Left forelimb (tissue), 1 donor: ENCODE results near the gene APBA3.
"Not testable (repeated sequence)": the region's sequence is repeated elsewhere in the genome, so short reads cannot be mapped to it uniquely, and the experiment has no call there.

Source experiments
- DNase-seq: peaks from one replicate; pipeline ENCODE4 v3.0.0-alpha.2; 2018; ENCODE audit warnings: low spot score

The APBA3 gene

DNA sequence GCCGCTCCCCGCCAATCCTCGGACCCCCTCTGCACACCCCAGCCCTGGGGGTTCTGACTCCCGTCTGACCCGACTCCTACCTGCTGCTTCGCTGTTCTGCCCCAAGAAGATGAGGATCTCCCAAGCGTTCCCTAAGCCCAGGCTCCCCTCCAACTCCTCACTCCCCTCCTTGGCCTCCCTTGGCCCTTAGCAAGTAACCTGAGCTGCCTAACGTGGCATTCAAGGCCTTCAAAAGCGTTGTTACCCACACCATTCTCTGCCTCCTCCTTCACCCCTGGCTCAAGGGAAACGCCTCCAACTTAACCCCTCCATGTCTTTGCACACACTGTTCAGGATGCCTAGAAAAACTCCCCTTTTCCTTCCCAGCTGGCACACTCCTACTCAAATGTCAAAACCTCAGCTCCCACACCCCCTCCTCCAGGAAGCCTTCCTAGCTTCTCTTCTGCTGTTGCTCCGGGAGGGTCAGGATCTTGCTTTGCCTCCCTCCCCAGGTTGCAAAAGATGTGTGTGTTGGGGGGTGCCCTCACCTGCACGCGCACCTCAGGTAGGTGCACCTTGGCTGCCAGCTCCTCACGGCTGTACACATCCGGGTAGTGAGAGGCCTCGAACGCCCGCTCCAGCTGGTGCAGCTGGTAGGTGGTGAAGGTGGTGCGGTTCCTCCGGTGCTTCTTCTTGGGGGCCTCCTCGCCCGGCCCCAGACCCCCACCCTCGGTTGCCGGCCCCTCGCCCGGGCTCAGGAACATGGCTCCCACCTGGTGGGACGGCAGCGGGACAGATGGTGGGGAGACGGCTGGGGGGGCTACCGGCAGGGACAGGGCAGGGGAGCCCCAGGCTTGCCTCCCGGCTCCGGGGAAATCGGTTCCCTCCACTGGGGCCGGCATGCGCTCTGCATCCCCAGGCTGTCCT is 9.8 kb upstream of the APBA3 start:
- no peak for DNase-seq

DNA sequence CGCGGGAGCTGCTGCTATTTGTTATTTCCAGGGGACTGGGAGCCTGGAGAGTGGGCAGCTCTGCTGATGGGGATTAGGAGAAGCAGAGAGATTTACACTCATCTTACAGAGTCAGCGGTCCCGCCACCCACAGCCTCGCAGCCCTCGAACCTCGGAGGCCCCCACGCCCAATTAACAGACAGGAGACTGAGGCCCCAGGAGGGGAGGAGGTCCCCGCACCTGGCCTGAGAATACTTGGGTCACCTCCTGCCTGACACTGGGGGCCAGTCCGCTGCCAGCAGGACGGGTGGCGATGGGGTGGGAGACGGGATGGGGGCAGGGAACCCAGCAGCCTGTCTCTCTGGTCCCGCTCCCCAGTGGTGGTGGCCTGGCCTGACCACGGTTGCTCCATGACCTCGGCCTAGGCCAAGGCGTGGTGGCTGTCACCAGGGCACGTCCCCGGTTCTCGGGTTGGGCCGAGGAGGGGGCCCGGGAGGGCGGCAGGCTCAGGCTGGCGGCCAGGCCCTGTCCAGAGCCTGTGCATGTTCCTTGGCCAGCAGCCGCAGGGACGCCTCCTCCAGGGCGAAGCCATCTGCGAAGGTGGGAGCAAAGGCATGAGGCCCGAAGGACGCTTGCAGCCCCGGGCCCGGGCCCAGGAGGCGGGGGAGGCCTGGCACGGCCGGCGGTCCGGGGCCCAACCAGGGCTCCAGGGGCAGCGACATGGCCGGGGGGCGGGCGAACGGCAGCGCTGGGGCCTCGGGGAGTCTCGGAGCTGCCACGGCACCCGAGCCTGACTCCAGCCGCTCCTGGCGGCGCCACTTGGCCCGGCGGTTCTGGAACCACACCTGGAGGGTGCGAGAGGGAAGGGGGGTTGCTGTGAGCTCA is 8.9 kb upstream of the APBA3 start:
- DNase-seq: no peak

DNA sequence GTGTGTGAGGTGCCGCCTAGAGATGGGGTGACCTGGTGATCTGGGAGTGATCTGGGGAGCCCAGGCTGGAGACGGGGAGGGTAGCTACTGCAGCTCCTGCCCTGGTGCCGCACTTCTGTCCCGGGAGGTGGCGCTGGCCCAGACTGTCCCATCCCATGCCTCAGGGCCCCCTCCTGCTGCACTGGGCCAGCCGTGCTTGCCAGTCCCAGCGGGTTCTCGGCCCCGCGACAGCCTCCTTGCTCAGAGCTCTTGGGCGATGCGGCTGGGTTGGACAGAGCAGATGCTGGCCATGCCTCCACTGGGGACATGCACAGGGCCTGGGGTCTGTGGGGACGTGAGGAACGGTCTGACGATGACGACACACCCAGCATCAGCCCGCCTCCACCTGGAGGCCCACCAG is 8.0 kb upstream of the APBA3 start:
- no peak for DNase-seq

DNA sequence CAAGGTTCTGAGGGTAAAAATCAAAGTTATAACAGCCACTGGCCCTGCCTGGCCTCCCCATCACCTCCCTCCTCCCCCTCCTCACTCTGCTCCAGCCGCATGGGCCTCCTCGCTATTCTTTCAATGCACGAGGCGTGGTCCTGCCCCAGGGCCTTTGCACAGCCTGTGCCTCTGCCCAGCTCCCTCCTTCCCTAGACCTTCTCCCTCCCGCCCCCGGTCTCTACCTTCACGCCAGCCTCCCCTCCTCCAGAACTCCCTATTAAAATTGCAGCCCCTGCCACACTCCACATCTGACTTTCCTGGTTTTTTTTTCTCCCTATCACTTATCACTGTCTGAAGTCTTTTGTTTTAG is 7.2 kb upstream of the APBA3 start:
- no peak for DNase-seq

DNA sequence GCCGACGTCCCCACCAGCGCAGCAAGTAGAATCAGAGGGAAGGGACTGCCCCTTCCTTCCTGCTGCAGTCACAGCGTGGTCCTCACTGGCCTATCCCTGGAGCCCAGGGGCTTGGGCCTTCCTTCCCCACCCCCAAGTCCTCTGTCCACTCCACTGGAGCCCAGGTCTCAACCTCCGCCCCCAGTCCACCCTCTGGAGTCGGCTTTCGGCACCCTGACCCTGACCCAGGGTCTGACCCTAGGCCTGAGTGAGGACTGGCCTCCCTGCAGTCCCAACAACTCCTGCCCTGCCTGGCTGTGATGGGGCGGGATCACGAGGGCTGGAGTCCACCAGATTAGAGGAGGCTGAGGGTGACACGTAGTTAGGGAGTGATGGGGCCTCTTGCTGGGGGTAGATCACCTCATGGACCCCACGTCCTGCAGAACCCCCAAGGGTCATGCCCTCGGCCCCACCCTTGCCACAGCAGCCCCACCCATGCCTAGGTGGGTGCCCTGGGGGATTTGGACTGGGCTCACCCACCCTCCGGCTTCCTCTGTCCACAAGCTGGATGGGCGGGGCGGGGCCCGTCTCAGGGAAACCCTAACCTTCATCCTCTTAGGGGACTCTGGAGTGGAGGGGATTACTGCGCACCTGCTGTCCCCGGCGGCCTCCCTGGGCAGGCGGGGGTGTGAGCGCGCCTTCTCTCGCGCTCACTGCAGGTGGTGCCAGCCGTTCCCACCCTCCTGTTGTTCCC is 6.7 kb upstream of the APBA3 start:
- DNase-seq: no peak

DNA sequence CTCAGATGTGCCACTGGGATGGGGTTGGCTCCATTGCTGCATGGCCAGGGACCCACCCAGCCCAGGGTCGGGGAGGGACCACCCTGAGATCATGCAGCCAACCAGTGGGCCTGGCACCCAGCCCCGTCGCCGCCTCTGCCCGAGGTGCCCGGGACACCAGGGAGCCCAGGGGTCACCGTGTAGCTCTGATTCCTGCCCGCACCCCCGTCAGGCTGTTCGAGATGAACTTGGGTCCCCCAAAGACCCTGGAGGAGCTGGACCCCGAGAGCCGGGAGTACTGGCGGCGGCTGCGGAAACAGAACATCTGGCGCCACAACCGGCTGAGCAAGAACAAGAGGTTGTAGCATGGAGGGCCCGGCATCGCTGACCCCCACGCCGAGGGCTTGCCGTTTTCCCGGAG is 5.6 kb upstream of the APBA3 start:
- DNase-seq: no peak

DNA sequence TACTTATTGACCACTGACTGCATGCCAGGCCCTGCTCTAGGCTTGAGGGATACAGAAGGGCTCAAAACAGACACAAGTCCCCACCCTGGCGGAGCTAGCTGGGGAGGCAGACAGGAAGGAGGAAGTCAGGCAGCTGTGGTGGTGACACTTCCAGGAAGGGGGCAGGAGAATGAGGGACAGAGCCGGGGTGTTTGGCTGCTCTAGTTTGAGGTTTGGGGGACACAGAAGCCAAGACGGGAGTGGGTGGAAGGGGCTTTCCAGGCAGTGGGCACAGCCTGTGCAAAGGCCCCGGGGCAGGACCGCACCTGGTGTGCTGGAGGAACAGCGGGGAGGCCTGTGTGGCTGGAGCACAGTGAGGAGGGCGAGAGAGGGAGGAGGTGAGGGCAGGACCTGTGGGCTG is 5.0 kb upstream of the APBA3 start:
- no peak for DNase-seq

DNA sequence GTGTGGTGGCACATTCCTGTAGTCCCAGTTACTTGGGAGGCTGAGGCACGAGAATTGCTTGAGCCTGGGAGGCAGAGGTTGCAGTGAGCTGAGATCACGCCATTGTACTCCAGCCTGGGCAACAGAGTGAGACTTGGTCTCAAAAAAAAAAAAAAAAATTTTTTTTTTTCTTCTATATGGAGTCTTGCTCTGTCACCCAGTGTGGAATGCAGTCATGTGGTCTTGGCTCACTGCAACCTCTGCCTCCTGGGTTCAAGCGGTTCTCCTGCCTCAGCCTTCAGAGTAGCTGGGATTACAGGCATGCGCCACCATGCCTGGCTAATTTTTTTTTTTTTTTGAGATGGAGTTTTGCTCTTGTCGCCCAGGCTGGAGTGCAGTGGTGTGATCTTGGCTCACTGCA is 4.3 kb upstream of the APBA3 start:
- DNase-seq: not testable (repeated sequence)

DNA sequence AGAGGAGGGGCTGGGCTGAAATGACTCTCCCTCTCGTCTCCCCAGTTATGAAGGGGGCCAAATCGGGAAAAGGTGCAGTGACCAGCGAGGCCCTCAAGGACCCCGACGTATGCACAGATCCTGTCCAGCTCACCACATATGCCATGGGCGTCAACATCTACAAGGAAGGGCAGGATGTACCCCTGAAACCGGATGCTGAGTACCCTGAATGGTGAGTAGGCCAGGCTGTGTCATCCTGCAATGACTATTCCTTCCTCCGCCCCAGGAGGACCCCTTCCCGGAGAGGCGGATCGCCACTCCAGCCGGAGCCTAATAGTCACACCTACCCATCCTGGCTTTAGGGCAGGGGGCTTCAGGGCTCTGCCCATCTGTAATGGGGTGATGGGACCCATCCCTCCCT is 3.6 kb upstream of the APBA3 start:
- no peak for DNase-seq

DNA sequence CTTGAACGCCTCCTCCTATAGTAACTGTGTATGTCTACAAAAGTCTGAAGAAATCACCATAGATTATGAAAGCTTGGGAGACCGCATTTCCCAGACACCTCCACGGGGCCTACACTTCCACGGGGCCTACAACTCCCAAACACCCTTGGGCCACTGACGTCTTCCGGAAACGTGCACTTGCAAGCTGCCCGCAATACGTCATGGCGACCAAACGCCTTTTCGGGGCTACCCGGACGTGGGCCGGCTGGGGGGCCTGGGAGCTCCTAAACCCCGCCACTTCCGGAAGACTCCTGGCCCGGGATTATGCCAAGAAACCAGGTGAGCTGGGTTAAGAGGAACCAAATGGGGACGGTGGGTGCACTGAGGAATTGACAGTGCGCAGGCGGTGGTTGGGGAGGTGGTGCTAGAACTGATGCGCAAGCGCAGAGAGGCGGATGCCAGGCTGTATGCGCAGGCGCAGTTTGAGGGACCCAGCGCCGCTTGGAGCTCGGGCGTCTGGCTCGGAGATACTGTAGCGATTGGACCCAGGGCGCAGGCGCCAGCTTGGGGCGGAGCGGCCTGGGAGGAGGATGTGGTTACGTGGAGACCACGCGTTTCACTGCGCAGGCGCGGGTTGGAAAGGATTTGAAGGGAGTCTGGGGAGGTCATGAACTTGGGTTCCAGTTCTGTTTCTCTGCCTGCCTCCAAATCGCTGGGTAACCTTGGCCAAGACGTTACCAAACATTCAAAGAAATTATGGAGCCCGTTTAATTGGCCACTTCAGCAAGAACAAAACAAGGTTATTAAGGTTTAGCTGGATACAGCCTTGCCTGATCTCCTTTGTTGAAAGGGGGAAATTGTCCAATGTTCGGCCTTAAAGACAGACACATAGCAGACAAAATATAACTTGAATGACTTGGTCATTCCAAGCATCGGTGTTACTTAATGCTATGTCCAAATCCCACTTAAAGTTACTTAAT is 1.3 kb upstream of the APBA3 start, which contains the start of gene MRPL54:
TSS of gene MRPL54 (plus strand) at position 182 of the 959 bp plus-strand sequence. CDS start at position 201, 19 bp downstream.
- DNase-seq: peak; percentile 99

DNA sequence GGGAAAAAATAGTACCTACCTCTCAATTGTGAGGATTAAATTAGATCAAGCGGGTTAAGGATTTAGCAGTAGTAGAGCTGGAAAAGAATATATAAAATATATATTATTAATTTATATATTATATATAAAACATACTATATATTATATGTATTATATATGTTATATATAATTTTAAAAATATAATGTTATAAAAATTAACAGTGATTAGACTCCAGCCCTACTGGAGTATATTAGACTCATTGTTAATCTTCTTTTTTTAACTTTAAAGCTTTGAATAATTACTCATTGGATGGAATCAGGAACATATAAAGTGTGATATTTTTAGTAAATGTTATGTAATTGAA is 610 bp upstream of the APBA3 start:
- no peak for DNase-seq

DNA sequence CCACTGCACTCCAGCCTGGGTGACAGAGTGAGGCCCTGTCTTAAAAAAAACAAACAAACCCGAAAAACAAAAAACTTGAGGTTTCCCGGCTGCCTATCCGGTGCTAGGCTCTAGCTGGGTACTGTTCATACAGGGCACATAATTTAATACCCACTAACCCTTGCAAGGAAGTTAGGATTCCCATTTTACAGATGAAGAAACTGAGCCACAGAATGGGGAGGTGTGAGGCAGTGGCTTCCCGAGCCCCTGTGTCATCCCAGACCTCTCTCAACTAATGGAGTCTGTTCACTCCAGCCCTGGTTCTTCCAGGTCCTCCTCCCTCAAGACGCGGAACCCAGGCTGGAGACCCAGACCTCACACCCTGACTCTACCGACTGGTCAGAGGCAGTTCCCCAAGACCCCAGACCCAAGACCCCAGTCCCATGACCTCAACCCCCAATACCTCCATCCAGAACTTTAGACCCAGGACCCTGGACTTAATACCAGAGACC is 576 bp downstream of the APBA3 start:
- no peak for DNase-seq

DNA sequence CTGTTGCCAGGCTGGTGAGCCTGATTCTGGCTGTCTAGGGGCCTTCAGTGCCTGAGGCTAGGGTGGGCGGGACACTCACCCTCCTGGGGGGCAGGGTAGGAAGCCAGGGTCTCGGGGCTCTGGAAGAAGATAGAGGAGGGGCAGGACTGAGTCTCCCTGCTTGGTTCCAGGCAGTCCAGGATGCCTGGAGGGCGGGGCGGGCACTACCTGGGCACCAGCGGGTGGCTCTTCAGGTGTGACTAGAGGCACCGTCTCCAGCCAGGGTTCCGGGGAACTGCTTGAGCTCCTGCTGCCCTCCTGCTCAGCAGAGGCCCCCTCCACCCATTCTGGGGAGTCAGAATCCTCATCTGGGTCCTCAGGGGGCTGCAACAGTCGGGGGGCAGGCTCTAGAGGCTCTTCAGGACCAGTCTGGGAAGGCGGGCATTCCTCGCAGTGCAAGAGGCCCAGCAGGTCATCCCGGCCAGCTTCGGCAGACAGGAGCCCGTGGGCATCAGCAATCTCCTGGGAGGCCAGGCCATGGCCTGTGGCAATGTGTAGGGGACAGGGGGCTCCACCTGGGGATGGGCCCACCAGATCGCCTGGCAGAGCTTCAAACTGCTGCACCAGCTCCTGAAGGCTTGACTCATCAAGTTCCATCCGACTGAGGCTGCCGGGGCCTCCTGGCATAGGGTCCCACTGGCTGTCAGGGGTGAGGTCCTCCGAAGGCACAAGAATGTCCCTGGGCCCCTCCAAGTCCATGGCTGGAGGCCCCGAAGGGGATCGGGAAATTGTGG is 1.8 kb downstream of the APBA3 start:
- DNase-seq: no peak

DNA sequence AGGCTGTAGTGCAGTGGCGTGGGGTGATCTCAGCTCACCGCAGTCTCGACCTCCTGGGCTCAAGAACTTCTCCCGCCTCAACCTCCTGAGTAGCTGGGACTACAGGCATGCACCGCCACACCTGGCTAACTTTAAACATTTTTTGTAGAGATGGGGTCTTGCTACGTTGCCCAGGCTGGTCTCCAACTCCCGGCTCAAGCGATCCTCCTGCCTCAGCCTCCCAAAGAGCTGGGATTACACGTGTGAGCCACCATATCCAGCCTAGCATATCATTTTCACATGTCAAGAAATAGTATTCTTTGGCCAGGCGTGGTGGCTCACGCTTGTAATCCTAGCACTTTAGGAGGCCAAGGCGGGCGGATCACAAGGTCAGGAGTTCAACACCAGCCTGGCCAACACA is 3.2 kb downstream of the APBA3 start:
- DNase-seq: not testable (repeated sequence)

DNA sequence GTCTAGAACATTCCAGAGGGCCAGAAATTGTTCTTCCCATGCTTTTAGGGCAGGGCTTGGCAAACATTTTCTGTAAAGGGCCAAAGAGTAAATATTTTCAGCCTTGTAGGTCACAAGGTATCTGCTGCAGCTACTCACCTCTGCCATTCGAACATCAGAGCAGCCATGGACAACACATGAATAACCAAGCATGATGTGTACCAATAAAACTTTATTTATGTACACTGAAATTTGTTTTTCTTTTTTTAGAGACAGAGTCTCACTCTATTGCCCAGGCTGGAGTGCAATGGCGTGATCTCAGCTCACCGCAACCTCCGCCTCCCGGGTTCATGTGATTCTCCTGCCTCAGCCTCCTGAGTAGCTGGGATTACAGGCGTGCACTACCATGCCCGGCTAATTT is 3.8 kb downstream of the APBA3 start:
- not testable (repeated sequence) for DNase-seq

DNA sequence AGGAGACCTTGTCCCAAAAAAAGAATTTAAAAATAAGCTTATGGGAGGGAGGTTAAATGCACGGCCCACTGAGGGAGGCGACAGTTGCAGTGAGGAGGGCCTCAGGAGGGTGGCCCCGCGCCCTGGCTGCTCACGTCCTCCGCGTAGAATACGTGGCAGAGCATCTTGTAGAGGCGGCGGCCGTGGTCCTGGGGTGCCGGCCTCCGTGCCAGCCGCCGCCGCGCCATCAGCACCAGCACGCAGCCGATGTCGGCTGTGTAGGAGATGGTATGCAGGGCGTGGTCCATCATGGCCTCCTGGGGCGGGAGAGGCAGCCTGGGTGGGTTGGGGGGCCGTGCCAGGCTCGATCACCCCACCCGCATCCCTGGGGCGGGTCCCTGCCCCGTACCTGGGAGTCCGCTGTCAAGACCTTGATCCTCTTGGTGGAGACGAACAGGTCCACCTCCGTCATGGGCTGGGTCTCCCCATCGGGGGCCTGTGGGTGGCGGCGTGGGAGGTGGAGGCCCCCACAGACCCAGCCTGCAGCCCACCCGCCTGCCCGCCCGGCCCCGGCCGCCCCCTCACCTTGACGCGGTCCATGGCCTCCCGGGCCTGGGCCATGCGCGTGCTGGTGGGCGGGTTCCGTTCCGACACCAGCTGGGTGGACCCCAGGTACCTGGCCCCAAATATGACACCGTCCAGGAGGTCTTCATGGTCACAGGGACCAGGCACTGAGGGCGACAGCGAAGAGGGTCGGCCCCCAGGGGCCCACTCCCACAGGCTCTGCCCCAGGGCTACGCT is 7.7 kb downstream of the APBA3 start:
- no peak for DNase-seq

DNA sequence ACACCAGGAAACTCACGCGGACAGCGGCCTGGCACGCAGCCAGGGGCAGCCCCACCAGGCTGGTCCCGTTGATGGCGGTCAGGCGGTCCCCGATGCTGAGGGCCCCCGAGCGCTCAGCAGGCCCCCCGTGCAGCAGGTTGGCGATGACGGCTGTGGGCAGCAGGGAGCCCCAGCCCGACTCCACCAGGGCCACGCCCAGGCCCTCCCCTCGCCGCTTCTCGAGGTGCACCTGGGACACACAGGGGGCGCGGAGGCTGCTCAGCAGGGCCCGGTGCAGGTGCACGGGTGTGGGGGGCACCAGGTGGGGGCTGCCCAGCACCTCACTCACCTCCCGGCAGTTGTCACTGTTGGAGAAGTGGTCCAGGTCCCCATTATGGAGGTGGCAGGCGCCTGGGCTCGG is 9.0 kb downstream of the APBA3 start:
- no peak for DNase-seq

DNA sequence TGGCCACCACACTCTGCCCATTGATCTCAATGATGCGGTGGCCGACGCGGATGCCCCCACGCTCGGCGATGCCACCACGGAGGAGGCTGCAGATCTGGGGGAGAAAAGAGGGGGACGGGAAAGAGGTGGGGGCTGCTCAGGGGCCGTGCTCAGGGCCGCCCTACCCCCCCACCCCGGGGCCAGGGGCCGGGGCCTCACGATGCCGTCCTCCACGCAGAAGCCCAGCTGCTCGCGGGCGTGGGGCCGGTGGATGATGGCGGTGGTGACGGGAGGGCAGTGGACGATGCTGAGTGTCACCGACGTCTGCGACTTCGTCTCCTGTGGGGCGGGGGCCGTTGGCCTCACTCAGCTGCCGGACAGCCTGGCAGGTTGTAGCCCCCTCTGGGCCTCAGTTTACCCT is 10.3 kb downstream of the APBA3 start:
- no peak for DNase-seq

DNA sequence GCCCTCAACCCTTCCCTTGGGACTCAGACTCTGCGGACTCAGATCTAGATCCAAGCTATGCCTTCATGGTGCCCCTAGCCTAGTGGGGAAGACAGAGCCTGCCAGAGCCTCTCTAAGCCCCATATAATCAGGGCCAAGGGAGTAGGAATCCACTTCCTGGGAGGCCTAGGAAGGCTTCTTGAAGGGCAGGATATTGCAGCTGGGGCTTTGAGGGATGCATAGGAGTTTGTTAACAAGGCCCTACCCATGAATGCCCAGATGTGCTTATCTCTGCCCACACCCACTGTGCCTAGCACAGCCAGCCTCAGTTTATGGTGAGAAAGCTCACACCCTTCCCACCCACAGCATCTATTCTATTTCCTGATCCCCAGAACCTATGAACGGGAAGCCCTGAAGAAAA is 11.3 kb downstream of the APBA3 start:
- no peak for DNase-seq

DNA sequence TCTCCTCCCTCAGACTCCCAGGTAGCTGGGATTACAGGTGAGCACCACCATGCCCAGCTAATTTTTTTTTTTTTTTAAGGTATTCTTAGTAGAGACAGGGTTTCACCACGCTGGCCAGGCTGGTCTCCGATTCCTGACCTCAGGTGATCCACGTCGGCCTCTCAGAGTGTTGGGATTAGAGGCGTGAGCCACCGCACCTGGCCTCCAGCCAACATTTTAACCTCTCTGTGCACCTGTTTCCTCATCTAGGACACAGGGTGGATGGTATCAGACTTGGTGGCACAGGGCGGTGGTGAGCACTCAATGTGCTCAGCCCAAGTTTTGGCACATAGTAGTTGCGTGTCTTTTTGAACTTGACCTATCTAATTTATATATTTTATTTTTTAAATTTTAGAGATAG is 12.5 kb downstream of the APBA3 start:
- DNase-seq: no peak
